Keratinocyte (primary cell): Measurements from ENCODE around the gene CHD9. TPM values are rescaled to one million over a fixed set of nuclear protein-coding genes. Genes with fewer than 3 reads are reported as not detected.
"Not testable (repeated sequence)": the region's sequence is repeated elsewhere in the genome, so short reads cannot be mapped to it uniquely, and the experiment has no call there.

Source experiments
- DNase-seq: peaks from one replicate; pipeline ENCODE4 v3.0.0-alpha.2; 2011; ENCODE audit warnings: low read depth, missing footprints, low spot score
- FAIRE-seq: peaks from 2 replicates; lab custom pipeline; 2011; peaks lifted over from hg19 to GRCh38; lab: Jason Lieb, UNC
- H2AFZ ChIP-seq: 2 replicates; pipeline ENCODE4 v1.6.0; 2012; ENCODE audit warnings: low read length, control low read depth, inconsistent platforms; ENCODE audit not compliant: control insufficient read depth
- H3K27ac ChIP-seq: 2 replicates; pipeline ENCODE4 v1.5.1; 2011; ENCODE audit warnings: low read length; ENCODE audit not compliant: control insufficient read depth, insufficient read depth
- H3K27me3 ChIP-seq: 3 replicates; pipeline ENCODE4 v1.6.0; 2011; ENCODE audit warnings: low read length; ENCODE audit not compliant: control insufficient read depth, insufficient read depth; ENCODE audit errors: extremely low read depth
- H3K36me3 ChIP-seq, 2 experiments: 2 replicates in 1 of 2; 3 replicates in 1 of 2; pipeline ENCODE4 v1.5.1; 2011; ENCODE audit warnings: low read length in 2 of 2, mild to moderate bottlenecking in 1 of 2; ENCODE audit not compliant: control insufficient read depth in 2 of 2, insufficient read depth in 2 of 2; ENCODE audit errors: extremely low read depth in 1 of 2
- H3K4me1 ChIP-seq: 3 replicates; pipeline ENCODE4 v1.5.1; 2011; ENCODE audit warnings: low read length; ENCODE audit not compliant: control insufficient read depth, insufficient read depth; ENCODE audit errors: extremely low read depth
- H3K4me2 ChIP-seq: 3 replicates; pipeline ENCODE4 v1.6.0; 2011; ENCODE audit warnings: low read depth, low read length; ENCODE audit not compliant: control insufficient read depth, insufficient read depth; ENCODE audit errors: extremely low read depth
- H3K4me3 ChIP-seq, 3 experiments: fragments of 200-600 bp in 1 of 3; sonication (generic) in 1 of 3; 2 replicates in 2 of 3; 3 replicates in 1 of 3; pipeline ENCODE4 v1.5.1; 2011 to 2016; ENCODE audit warnings: low read length in 3 of 3, mild to moderate bottlenecking in 3 of 3, control low read depth in 2 of 3, inconsistent platforms in 1 of 3, low read depth in 1 of 3, mixed read lengths in 1 of 3, mixed run types in 1 of 3, moderate library complexity in 1 of 3; ENCODE audit not compliant: control insufficient read depth in 2 of 3, insufficient read depth in 2 of 3; ENCODE audit errors: extremely low read depth in 1 of 3
- H3K79me2 ChIP-seq: 2 replicates; pipeline ENCODE4 v1.6.0; 2012; ENCODE audit warnings: low read length; ENCODE audit not compliant: control insufficient read depth, insufficient read depth
- H3K9ac ChIP-seq: 3 replicates; pipeline ENCODE4 v1.6.0; 2011; ENCODE audit warnings: low read length; ENCODE audit not compliant: control insufficient read depth, insufficient read depth; ENCODE audit errors: extremely low read depth
- H3K9me1 ChIP-seq: 3 replicates; pipeline ENCODE4 v1.6.0; 2011; ENCODE audit warnings: low read length; ENCODE audit not compliant: control insufficient read depth, insufficient read depth; ENCODE audit errors: extremely low read depth
- H3K9me3 ChIP-seq: 2 replicates; pipeline ENCODE4 v1.5.1; 2012; ENCODE audit warnings: low read depth, low read length; ENCODE audit not compliant: control insufficient read depth
- H4K20me1 ChIP-seq: 3 replicates; pipeline ENCODE4 v1.6.0; 2011; ENCODE audit warnings: low read length; ENCODE audit not compliant: control insufficient read depth, insufficient read depth; ENCODE audit errors: extremely low read depth
- EZH2 ChIP-seq: IDR thresholded peaks from one replicate; pipeline ENCODE4 v1.6.1; 2012; ENCODE audit warnings: inconsistent platforms, mild to moderate bottlenecking, low read length, moderate library complexity
- dilution Hi-C: fragments of 300-500 bp; cut with MboI; formaldehyde crosslinking; loops from one replicate; pipeline ENCODE4 v1.7.0; 2020; ENCODE audit warnings: low sequenced_read_pairs; ENCODE audit not compliant: extremely low pct_ligation_motif_present
- polyA plus RNA-seq, 5 experiments: library from polyadenylated mRNA; depleted of rRNA in 3 of 5; stranded (reverse) in 3 of 5; stranded (forward) in 1 of 5; unstranded in 1 of 5; fragments of >200 nt; gene quantifications; 1 replicate in 1 of 5; 2 replicates in 3 of 5; 3 replicates in 1 of 5; pipeline versions ENCODE4 v1.2.1 to v1.2.3, GENCODE V29; 2011 to 2012; ENCODE audit warnings: missing spikeins in 2 of 5, low read depth in 1 of 5, low replicate concordance in 1 of 5
- TF ChIP-seq, protein P1 (sequence below), 3 experiments: IDR thresholded peaks in 1 of 3; conservative IDR thresholded peaks in 1 of 3; optimal IDR thresholded peaks in 1 of 3; 2 replicates in 2 of 3; 3 replicates in 1 of 3; pipeline versions ENCODE3 to v1.5.1; 2011; ENCODE audit warnings: low read length in 3 of 3, mild to moderate bottlenecking in 3 of 3, moderate library complexity in 2 of 3, control low read depth in 1 of 3, inconsistent platforms in 1 of 3; ENCODE audit not compliant: insufficient read depth in 2 of 3; ENCODE audit errors: extremely low read depth in 1 of 3

CHD9 gene
- polyA plus RNA-seq, 1 donor (not counting 4 experiments of a cell fraction or from before 2014, with no cell fraction given) = 32.8 TPM

DNA sequence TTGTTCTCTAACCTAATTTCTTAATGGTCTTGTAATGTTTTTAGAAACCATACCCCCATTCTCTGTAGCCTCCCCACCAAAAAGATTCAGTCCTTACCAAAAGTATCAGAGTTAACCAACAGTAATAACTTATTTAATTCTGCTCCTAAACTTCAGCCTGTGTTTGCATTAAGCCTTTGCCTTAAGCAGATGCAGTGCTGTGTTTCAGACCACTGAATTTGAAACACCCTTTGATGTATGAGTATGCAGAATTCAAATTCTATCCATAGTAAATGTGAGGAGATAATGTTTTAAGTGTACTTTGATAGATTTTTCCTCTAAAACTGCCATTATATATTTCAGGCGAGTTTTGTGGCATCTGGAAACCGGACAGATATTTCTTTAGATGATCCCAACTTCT lies 207.9 kb downstream of the CHD9 start:
- TF ChIP-seq, protein P1, sequence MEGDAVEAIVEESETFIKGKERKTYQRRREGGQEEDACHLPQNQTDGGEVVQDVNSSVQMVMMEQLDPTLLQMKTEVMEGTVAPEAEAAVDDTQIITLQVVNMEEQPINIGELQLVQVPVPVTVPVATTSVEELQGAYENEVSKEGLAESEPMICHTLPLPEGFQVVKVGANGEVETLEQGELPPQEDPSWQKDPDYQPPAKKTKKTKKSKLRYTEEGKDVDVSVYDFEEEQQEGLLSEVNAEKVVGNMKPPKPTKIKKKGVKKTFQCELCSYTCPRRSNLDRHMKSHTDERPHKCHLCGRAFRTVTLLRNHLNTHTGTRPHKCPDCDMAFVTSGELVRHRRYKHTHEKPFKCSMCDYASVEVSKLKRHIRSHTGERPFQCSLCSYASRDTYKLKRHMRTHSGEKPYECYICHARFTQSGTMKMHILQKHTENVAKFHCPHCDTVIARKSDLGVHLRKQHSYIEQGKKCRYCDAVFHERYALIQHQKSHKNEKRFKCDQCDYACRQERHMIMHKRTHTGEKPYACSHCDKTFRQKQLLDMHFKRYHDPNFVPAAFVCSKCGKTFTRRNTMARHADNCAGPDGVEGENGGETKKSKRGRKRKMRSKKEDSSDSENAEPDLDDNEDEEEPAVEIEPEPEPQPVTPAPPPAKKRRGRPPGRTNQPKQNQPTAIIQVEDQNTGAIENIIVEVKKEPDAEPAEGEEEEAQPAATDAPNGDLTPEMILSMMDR (optimal IDR thresholded peaks at IDR 0.05 in 1 of 3, IDR thresholded peaks at IDR 0.05 in 1 of 3, conservative IDR thresholded peaks at IDR 0.05 in 1 of 3; ENCODE audit: extremely low read depth in 1 of 3, insufficient read depth in 2 of 3, low read length in 3 of 3) = no peak
- TF ChIP-seq EZH2 = no peak
- Histone ChIP-seq H3K79me2 (no peaks in the 10 kb centered on the region), H3K4me1 (no peaks in the 10 kb centered on the region), H3K9me3 (no peaks in the 10 kb centered on the region), H3K4me2 (no peak overlapping the region), H3K9ac (no peak overlapping the region), H3K27me3 (no peaks in the 10 kb centered on the region), H3K9me1 (no peaks in the 10 kb centered on the region), H2AFZ (no peak overlapping the region), H3K4me3 (no peak overlapping the region), H3K36me3 (peaks cover 4 to 11% of the 10 kb centered on the region in 2 experiments), H3K27ac (no peak overlapping the region), H4K20me1 (no peaks in the 10 kb centered on the region)
- no peak for DNase-seq
- dilution Hi-C loops = no loop called here
- no peak for FAIRE-seq

DNA sequence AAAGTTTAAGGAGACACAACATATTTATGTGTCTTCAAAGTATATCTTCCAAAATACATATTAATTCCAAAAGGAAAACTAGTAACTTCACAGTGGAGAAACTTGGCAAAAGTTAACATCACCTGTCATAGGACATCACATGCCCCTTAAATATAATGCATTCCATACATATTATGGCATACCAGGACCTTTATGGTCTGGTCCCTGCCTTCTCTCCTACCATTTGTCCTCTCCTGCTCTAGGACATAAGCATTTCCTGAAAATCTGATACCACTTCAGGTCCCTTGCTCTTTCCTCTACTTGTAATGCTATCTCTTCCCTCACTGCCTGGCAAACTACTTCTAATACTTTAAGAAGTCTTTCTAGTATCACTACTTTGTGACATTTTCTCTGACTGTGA lies 211.4 kb downstream of the CHD9 start:
- no peak overlapping the region for H2AFZ ChIP-seq
- H3K4me3 ChIP-seq = no peak overlapping the region
- dilution Hi-C loops = no loop called here
- TF ChIP-seq, protein P1 (optimal IDR thresholded peaks at IDR 0.05 in 1 of 3, IDR thresholded peaks at IDR 0.05 in 1 of 3, conservative IDR thresholded peaks at IDR 0.05 in 1 of 3; ENCODE audit: extremely low read depth in 1 of 3, insufficient read depth in 2 of 3, low read length in 3 of 3) = no peak
- no peak for TF ChIP-seq EZH2
- no peaks in the 10 kb centered on the region for H3K9me1 ChIP-seq
- no peak overlapping the region for H3K4me2 ChIP-seq
- H3K9me3 ChIP-seq = no peaks in the 10 kb centered on the region
- H3K36me3 ChIP-seq = peaks cover 2 to 12% of the 10 kb centered on the region in 2 experiments
- no peak overlapping the region for H3K27ac ChIP-seq
- H3K27me3 ChIP-seq = no peaks in the 10 kb centered on the region
- no peaks in the 10 kb centered on the region for H3K79me2 ChIP-seq
- FAIRE-seq (no peak), DNase-seq (no peak)
- no peak overlapping the region for H3K9ac ChIP-seq
- H4K20me1 ChIP-seq = no peaks in the 10 kb centered on the region
- no peaks in the 10 kb centered on the region for H3K4me1 ChIP-seq

DNA sequence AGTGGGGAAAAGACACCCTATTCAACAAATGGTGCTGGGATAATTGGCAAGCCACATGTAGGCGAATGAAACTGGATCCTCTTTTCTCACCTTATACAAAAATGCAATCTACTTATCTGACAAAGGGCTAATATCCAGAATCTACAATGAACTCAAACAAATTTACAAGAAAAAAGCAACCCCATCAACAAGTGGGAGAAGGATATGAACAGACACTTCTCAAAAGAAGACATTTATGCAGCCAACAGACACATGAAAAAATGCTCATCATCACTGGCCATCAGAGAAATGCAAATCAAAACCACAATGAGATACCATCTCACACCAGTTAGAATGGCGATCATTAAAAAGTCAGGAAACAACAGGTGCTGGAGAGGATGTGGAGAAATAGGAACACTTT lies 223.7 kb downstream of the CHD9 start:
- FAIRE-seq, DNase-seq, dilution Hi-C loops, H2AFZ ChIP-seq, H3K9me1 ChIP-seq, H3K4me2 ChIP-seq, H3K27ac ChIP-seq, H3K79me2 ChIP-seq, H4K20me1 ChIP-seq, H3K4me1 ChIP-seq, H3K27me3 ChIP-seq, H3K9ac ChIP-seq, H3K9me3 ChIP-seq, H3K4me3 ChIP-seq: not testable (repeated sequence)
- H3K36me3 ChIP-seq = peaks cover 3 to 13% of the 10 kb centered on the region in 2 experiments
